A673 (cell line): ENCODE data around the gene ENOX1. TPM values are rescaled to one million over a fixed set of nuclear protein-coding genes. Genes with fewer than 3 reads are reported as not detected.

Experiments
- BruUV-seq: library from RNA; stranded (reverse); fragments of 400-500 nt; replicated peaks from 2 replicates; lab custom pipeline; 2021; lab: Mats Ljungman, UMichigan
- CTCF ChIA-PET: fragments of 300-600 bp; sonication (Branson Sonifier 250); formaldehyde crosslinking; loops from one replicate; lab custom pipeline; 2022; ENCODE audit warnings: antibody characterized with exemption; lab: Charles Lee
- POLR2A ChIA-PET: fragments of 300-600 bp; sonication (Branson Sonifier 250); formaldehyde crosslinking; loops from one replicate; lab custom pipeline; 2022; ENCODE audit warnings: antibody characterized with exemption; ENCODE audit not compliant: low non-redundant PET; lab: Charles Lee
- DNase-seq: peaks from one replicate; pipeline ENCODE4 v3.0.0-alpha.2; 2015; ENCODE audit warnings: low spot score
- H3K27ac ChIP-seq: fragments of 200-600 bp; sonication (generic); 2 replicates; pipeline ENCODE4 v1.5.1; 2016; ENCODE audit warnings: mixed run types, low read depth, mild to moderate bottlenecking, mixed read lengths, antibody characterized with exemption, low read length; ENCODE audit not compliant: poor library complexity, severe bottlenecking
- H3K27me3 ChIP-seq: fragments of 200-600 bp; sonication (generic); replicated peaks from 2 replicates; pipeline ENCODE4 v1.6.1; 2017; ENCODE audit warnings: mixed run types, low read depth, mild to moderate bottlenecking, mixed read lengths, antibody characterized with exemption, low read length; ENCODE audit not compliant: insufficient read depth, poor library complexity
- H3K36me3 ChIP-seq: fragments of 200-600 bp; sonication (generic); 2 replicates; pipeline ENCODE4 v1.6.1; 2016; ENCODE audit warnings: mixed run types, mild to moderate bottlenecking, mixed read lengths, antibody characterized with exemption, low read length; ENCODE audit not compliant: insufficient read depth, poor library complexity, severe bottlenecking
- H3K4me1 ChIP-seq: fragments of 200-600 bp; sonication (generic); 2 replicates; pipeline ENCODE4 v1.6.1; 2017; ENCODE audit warnings: mixed run types, mild to moderate bottlenecking, mixed read lengths, antibody characterized with exemption, low read length; ENCODE audit not compliant: insufficient read depth, poor library complexity, severe bottlenecking
- H3K4me3 ChIP-seq: fragments of 200-600 bp; sonication (generic); 2 replicates; pipeline ENCODE4 v1.5.1; 2016; ENCODE audit warnings: low read depth, mixed run types, mild to moderate bottlenecking, mixed read lengths, low read length; ENCODE audit not compliant: poor library complexity, severe bottlenecking
- H3K9me3 ChIP-seq: fragments of 200-600 bp; sonication (generic); 2 replicates; pipeline ENCODE4 v1.6.1; 2016; ENCODE audit warnings: mixed run types, low read depth, mild to moderate bottlenecking, mixed read lengths, antibody characterized with exemption, low read length; ENCODE audit not compliant: poor library complexity, severe bottlenecking
- EZH2 ChIP-seq: fragments of 200-600 bp; sonication (generic); IDR thresholded peaks from 2 replicates; pipeline ENCODE4 v1.6.1; 2017; ENCODE audit warnings: borderline replicate concordance, low read depth, mild to moderate bottlenecking, mixed read lengths, antibody characterized with exemption, low read length; ENCODE audit not compliant: poor library complexity, severe bottlenecking
- intact Hi-C: fragments of 100-400 bp; cut with micrococcal nuclease; formaldehyde crosslinking; loops from one replicate; pipeline ENCODE4 v1.10.0; 2022; ENCODE audit not compliant: unreplicated experiment
- total RNA-seq: library from RNA; stranded (reverse); gene quantifications from 2 replicates; pipeline ENCODE4 v1.2.3, GENCODE V29; 2021
- TF ChIP-seq, protein P1 (sequence below): fragments of 300-800, 200-600 bp; sonication (generic); conservative IDR thresholded peaks from 2 replicates; pipeline ENCODE4 v1.5.1; 2017; ENCODE audit warnings: low read depth, mild to moderate bottlenecking, antibody characterized with exemption, low read length, moderate library complexity, mixed read lengths

The ENOX1 gene
- total RNA-seq, 1 experiment from 2014 or later: 4.4 TPM

DNA sequence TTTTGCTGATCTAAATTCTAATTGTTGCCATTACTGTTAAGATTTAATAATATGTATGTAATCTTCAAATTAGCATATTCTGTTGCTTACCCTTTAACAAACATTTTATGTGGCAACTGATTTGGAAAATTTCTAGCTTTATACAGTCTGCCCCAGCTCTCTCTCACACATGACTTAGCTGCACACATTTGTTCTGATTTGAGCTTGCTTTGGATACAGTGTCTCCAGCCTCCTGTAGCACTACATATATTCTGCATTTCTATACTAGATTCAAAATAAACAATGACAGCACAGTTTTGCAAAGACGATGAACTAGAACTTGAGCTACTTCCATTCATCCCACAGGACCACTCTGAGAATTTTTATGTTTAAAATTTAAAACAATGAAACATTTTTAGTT, 508.6 kb downstream of the ENOX1 start:
- TF ChIP-seq, protein P1, sequence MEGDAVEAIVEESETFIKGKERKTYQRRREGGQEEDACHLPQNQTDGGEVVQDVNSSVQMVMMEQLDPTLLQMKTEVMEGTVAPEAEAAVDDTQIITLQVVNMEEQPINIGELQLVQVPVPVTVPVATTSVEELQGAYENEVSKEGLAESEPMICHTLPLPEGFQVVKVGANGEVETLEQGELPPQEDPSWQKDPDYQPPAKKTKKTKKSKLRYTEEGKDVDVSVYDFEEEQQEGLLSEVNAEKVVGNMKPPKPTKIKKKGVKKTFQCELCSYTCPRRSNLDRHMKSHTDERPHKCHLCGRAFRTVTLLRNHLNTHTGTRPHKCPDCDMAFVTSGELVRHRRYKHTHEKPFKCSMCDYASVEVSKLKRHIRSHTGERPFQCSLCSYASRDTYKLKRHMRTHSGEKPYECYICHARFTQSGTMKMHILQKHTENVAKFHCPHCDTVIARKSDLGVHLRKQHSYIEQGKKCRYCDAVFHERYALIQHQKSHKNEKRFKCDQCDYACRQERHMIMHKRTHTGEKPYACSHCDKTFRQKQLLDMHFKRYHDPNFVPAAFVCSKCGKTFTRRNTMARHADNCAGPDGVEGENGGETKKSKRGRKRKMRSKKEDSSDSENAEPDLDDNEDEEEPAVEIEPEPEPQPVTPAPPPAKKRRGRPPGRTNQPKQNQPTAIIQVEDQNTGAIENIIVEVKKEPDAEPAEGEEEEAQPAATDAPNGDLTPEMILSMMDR: no peak
- TF ChIP-seq EZH2: no peak
- Histone ChIP-seq H3K4me3 (no peak overlapping the region), H3K4me1 (no peaks in the 10 kb centered on the region), H3K9me3 (no peaks in the 10 kb centered on the region), H3K27me3 (no peaks in the 10 kb centered on the region), H3K27ac (no peak overlapping the region), H3K36me3 (no peaks in the 10 kb centered on the region)
- BruUV-seq: no TSS peak
- DNase-seq: no peak
- intact Hi-C loops: no loop called here
- ChIA-PET CTCF (no interaction called here), POLR2A (no interaction called here)

DNA sequence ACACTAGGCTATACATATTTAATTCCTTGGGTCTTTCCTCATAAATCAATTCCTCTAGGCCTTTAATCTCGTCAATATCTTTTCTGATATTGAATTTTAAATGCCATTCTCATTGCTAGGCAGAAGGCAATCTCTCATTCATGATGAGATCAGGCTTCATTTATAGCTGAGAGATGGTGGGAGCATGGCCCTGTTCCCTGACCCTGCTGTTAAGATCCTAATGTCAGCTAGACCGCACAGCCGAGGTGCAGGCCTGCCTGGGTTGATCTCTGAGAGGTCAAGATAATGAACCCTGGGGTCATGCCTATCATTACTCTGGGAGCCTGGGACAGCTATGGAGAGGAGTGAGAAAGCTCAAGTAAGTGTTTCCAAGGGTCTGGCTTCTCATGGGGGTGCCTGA, 509.6 kb downstream of the ENOX1 start:
- no TSS peak for BruUV-seq
- TF ChIP-seq, protein P1: no peak
- TF ChIP-seq EZH2: no peak
- ChIA-PET POLR2A (no interaction called here), CTCF (no interaction called here)
- no peaks in the 10 kb centered on the region for H3K9me3 ChIP-seq
- no peaks in the 10 kb centered on the region for H3K4me1 ChIP-seq
- no peak overlapping the region for H3K27ac ChIP-seq
- no peaks in the 10 kb centered on the region for H3K27me3 ChIP-seq
- intact Hi-C loops: no loop called here
- no peak for DNase-seq
- H3K4me3 ChIP-seq: no peak overlapping the region
- no peaks in the 10 kb centered on the region for H3K36me3 ChIP-seq

DNA sequence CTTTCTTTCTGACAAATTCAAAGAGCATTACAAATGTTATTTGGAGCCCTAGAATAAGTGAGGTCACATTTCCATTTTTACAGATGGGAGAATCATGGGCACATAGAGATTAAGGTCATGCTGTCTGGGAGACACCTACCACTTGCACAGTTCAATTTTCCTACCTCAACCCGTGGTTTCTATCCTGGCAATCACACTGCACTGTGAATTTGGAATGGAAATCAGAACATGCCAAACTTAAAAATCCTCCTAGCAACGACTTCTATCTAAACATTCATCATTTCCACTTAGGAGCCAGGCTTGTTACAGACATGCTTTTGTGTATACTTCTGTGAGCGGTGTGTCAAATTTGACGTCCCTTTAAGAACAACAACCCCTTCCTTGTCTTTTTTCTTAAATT, 511.9 kb downstream of the ENOX1 start:
- H3K9me3 ChIP-seq: no peaks in the 10 kb centered on the region
- ChIA-PET CTCF (no interaction called here), POLR2A (no interaction called here)
- H3K27me3 ChIP-seq: no peaks in the 10 kb centered on the region
- intact Hi-C loops: no loop called here
- TF ChIP-seq, protein P1: no peak
- TF ChIP-seq EZH2: no peak
- no peak overlapping the region for H3K27ac ChIP-seq
- H3K4me3 ChIP-seq: no peak overlapping the region
- DNase-seq: no peak
- H3K36me3 ChIP-seq: no peaks in the 10 kb centered on the region
- no peaks in the 10 kb centered on the region for H3K4me1 ChIP-seq
- no TSS peak for BruUV-seq
